CD4-positive, alpha-beta T cell treated with Interleukin-2 at 100 ng/mL for 4 hours (primary cell): ENCODE data around the gene ATP13A1.

Source experiments
- DNase-seq: peaks from one replicate; pipeline ENCODE4 v3.0.0-alpha.2; 2020; ENCODE audit warnings: low spot score

Gene ATP13A1

DNA sequence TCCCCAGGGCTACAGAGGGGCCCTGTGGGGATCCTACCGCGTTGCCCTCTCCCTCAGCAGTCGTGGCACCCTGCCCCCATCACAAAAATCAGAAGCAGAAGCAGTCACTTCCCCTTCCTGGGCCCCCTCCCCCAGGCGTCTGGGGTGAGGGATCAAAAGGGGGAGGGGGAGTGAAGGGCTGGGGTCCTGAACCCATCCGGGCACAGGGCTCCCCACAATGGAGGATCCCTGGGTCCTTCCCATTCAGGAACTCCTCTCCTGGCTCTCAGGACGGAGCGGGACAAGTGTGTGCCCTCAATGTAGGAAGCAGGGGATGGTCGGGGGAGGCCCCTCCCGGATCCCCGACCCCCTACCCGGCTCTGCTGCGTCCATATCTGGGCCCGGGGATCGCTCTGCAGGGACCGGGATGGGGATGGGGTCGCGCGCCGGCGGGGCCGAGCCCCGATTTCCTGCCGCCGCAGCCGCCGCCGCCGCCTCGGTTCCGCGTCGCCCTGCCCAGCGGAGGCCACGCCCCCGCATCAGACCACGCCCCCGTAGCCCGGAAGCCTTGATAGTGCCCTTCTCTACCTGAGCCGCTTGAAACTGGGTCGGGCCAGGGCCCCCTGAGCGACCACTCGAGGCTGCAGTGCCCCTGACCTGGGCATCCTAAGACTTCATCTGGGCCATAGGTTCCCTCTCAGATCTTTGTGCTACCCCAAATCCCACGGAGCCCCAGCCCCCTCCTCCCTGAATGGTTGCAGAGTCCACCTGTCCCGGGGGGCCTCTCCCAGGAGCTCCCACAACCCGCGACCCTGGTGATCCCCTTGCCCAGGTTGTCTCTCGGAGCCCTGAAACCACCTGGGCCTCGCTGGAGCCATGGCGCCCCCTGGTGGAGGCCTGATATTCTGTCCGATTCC lies 20.1 kb downstream of the ATP13A1 start, which contains the start of gene GMIP:
TSS of gene GMIP (minus strand) at position 500 of the 896 bp plus-strand sequence. CDS start at position 372, 128 bp downstream.
- DNase-seq: peak; percentile 89

DNA sequence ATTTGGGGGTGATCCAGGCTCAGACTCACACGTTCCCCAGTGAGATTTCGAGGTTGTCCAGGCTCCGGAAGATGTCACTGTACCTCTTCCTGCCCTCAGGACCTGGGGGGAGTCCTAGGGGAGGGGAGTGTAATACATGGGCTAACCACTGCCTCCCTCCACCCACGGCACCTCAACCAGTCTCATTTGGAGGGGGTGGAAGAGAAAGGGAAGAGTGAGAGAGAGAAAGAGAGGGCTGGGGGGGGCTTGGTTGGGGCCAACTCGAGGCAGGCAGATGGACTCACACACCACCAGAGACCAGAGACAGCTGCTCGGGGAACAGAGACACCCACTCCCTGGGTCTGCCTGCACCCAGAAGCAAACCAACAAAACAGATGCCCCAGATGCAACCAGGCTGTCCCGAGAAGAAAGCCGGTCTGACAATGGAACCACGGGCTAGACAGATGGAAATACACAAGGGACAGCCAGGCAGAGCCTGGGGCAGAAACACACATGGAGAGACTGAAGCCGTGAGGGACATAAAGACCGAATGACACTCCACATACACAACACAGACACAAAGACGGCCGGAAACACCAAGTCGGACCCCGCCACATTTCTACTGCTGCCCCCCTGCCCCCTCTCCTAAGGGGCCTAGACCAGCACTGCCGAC lies 20.8 kb downstream of the ATP13A1 start:
- peak; percentile 47 for DNase-seq

DNA sequence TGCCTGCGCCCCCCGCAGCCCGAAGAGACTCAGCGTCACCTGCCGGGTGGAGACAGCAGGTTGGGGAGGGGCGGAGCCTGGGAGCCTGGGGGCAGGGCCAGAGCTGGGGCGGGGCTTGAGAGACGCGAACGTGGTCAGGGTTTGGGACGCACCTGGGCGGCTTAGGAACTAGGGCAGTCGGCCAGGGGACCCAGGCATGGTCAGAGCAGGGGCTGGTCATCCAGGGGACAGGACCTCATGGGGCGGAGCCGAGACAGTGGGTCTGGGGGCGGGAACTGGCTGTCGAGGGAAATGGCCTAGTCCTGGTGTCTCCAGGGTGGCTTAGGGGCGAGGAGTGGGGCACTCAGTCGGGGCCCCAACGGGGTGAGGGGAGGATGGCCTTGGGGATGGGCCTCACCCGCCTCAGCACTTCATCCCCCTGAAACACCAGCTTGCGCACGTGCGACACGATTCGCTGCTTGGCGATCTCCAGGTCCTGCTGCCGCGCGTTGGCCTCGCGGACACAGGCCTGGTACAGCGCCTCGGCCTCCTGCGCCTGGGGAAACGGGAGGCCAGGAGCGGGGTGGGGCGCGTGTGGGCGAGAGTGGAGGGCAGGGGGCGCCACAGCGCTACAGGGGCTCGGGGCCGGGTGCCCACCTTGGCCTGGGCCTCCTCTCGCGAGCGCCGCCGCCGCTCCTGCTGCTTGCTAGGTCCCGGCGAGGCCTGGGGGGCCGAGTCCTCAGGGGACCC lies 25.8 kb downstream of the ATP13A1 start:
- DNase-seq: no peak

DNA sequence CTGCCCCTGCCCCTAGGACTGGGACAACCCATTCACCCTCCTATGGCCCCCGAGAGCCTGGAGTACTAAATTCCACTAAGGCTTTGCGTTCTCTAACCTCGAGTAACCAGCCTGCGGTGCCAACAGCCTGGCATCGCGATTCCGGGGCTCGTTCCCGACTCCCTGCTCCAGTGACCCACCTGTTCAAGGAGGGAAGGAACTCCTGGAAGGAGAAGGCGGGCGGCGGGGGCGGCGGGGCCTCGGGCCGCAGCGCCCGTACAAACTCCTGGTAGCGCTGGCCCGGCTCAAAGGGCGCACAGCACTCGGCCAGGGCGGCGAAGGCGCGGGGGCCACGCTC lies 26.3 kb downstream of the ATP13A1 start:
- no peak for DNase-seq

DNA sequence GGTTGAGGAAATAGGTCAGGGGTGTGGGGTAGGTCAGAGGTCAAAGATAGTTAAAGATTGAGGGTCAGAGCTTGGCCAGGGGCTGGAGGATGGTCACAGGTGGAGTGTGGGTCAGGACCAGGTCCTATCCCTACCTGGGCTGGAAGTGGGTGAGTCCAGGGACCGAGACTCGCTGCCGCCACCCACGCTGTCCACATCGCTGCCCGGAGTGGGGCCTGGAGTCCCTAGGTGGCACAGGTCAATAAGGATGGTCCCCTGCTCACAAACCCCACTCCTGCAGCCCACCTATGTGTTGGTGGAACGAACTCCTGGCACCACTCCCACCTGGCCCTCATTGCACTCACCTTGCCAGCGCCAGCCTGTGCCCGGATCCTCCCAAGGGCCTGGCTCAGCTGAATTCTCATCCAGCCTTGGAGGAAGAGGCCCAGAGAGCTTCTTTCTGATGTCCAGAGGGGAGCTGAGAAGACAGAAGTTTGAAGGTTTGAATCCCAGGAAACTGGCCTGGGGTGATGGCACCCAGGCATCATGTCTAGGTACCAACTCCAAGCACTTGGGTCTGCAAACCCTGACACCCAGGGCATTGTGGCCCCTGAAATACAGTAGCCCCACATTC lies 26.8 kb downstream of the ATP13A1 start:
- DNase-seq: no peak

DNA sequence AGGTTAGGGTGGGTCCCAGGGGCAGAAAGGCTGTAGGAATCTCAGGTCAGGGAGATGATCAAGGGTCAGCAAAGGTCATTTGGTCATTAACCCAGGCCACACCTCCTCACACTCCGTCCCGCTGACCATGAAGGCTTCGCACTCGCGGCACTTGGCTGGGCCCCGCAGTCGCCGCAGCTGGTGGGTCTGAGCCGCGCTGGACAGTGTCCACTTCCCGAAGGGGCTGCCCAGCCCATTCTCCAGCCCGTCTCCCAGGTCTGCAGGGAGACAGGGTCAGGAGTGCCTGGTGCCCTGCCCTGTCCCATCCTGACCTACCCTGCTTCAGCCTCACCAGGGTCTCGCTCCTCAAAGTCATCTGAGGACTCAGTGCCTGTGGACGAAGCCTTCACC lies 28.2 kb downstream of the ATP13A1 start:
- DNase-seq: no peak

DNA sequence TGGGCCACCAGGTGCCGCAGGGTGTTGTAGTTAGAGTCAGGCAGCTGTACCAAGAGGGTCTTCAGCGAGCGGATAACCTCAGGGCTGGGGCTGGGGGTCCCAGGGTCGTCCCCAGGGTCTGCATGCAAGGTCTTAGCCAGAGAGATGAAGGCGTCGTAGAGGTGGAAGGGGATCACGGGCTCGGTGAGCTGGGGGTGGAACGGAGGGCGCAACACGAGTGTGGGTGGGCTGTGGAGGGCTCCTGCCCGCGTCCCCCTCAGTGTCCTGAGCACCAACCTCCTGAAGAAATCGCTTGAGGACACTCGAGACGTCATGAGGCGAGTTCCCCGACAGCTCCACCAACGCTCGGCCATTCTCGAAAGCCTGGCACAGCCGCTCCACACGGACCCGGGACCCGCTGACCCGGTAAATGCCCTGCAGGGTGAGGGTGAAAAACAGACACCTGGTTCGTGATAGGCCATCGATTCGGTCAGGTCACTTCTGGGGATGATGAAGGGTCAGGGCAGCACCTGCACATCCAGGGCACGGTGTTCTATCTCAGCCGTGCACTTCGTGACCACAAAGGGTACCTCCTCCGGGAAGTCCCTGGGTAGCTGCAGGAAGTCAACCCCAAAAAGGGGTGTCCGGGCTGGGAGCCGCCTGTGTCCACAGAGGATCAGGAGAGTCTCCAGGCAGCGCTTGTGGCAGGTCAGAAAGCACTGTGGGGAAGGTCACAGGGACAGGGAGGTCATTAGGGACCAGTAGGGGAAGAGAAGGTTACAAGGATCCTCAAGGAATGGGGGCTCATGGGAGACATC lies 28.8 kb downstream of the ATP13A1 start:
- DNase-seq: no peak

DNA sequence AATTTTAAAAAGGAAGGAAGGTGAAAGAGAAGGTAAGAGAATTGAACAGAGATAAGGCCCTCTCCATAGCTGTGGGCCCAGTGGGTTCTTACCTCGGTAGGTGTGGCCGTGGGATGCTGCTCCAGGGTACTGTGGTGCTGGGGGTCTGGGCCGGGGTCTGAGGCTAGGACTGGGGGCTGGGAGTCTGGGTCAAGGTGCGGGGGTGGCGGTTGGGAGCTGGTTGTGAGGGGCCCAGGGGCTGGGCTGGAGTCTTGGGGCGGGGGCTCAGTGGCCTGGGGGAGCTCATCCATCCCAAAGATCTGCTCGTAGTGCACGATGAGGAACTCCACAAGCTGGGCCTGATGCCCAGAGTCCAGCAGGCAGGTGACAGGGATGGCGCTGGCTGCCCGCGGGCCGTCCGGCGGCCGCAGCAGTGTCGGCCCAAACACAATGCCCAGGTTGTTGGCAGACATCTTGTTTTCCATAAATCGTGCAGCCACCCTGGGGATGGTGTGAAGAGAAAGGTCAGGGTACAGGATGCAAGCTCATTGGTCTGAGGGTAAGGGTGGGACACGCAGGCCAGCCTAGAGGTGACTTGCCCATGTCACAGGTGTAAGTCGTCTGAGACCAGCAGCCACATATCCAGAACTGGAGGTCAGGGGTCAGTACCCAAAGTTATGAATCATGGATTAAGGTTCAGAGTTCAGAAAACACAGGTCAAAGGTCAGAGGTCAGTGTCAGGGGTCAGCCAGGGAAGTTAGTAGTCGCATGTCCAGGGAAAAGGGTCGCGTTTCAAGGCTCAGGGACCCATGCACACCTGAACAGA lies 29.6 kb downstream of the ATP13A1 start:
- no peak for DNase-seq

DNA sequence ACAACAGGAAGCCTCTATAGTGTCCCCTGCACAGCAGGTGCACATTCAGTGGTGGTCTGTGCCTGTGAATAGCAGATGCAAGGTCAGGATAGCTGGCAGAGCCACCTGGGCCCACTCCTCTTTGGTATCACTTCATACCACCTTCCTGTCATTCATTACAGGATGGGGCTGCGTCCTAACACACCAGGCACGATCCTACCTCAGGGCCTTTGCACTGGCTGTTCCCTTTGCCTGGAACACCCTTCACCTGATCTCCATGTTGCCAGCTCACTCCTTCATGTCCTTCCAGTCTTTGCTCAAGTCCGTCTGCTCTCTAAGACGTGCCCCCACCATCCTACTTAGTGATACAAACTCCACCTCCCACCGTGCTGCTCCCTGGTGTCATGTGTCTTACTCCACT lies 30.8 kb downstream of the ATP13A1 start:
- DNase-seq: no peak

DNA sequence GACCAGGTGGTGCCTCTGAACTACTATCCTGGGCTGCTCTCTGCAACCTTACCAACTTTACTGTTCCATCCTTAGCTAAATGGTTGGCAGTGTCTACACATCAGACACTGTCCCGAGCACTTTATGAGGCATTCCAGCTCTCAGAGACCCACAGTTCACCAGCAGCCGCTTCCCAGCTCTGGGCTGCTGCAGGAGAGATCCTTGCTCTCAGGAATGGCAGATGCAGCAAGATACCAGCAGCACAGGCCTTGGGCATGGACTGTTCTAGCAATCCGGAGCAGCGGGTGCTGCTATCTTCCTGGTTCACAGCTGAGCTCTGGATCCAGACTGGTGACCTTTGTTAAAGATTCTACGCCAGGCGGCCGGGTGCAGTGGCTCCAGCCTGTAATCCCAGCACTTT lies 32.1 kb downstream of the ATP13A1 start:
- DNase-seq: no peak

DNA sequence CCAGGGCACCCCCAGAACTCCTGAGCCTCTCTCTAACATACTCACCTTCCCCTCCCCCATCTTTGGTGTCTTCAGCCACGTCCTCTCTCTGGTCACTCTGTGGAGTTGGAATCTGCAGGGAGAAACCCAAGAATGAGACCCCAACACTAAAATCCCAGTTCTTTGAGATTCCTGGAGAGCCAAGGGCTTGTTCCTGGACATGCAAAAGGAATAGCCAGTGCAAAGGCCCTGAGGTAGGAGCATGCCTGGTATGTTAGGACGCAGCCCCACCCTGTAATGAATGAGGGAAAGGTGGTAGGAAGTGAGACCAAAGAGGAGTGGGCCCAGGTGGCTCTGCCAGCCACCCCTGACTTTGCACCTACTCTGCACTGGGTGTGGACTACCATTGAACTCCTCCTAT lies 33.0 kb downstream of the ATP13A1 start:
- no peak for DNase-seq

DNA sequence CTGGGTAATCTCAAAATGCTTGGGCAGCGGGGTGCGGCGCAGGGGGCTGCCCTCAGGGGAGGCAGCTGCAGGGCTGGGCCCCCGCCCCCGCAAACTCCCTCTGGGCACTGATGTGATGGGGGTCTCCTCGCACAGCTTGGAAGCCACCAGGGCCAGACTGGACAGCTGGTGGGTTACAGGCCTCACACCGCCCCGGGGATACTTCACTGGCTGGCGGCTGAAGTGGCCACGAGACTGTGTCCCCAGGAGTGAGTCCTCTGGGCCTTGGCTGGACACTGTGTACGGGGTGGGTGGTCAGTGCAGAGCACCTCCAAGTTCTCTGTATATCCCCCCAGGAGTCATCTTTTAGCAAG lies 33.4 kb downstream of the ATP13A1 start:
- DNase-seq: no peak

DNA sequence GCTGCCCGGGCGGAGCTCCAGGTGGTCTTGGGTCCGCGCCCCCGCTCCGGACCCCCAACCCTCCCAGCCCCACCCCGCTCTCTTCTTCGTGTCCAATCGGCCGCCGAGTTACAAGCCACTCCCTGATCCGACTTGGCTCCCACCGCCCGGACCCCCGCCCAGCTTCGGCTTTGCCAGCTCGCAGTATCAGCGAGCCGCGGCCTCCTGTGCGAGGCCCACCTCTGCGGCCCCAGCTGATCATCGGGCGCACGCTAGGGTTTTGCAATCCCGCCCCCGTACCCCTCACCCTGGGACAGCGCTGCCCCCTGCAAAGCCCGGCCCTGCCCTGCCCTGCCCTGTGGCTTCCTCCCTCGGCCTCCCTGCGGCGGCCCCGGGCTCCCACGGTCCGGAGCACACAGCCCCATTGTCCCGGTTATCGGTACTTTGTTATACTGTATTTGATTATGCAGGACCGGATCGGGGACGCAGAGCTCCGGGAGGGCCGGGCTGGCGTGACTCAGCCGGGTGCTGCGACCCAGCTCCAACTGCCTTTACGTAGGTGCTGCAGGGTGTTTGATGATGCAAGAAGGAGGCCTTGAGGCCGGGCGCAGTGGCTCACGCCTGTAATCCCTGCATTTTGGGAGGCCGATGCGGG lies 34.9 kb downstream of the ATP13A1 start:
- DNase-seq: peak; percentile 44

DNA sequence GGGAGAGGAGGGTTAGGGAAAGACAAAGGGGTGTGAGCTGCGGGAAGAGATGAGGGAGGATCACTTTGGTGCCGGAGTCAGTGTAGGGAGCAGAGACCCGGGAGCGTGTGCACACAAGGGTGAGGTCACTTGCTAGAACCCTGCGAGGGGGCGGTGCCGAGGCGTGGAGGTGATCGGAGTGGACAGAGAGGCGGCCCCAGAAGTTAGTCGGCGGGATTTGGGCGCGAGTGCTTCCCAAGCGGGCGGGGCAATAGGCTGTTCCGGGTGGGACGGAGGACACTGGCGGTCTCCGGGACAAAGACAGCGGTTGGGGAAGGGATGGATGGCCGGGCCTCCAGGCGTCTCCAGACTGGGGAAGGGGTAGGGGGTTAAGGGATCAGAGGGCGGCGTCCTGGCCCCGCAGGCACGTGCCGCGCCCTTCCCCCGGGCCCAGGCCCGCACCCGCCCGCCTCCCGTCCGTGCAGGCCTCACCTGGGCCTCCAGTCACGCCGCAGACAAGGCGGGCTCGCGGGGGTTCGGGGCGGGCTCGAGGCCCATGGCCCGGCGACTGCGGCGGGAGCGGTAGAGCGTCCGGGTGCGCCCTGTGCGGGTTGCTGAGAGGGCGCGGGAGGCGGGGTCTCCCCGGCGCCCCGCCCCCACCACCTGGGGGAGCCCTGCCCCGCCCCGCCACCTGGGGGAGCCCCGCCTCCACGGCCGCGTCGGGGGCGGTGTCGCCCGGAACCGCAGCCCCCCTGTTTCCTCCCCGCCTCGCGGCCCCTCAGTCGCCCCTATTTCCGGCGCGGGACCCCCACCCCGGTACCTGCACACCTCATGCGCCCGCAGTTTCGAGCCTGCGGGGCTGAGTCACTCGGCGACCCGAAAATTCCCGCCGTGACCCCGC lies 35.6 kb downstream of the ATP13A1 start, which contains the start of gene LPAR2:
TSS of gene LPAR2 (minus strand) at position 600 of the 880 bp plus-strand sequence. CDS start 945 bp downstream, outside the sequence.
- peak; percentile 74 for DNase-seq

DNA sequence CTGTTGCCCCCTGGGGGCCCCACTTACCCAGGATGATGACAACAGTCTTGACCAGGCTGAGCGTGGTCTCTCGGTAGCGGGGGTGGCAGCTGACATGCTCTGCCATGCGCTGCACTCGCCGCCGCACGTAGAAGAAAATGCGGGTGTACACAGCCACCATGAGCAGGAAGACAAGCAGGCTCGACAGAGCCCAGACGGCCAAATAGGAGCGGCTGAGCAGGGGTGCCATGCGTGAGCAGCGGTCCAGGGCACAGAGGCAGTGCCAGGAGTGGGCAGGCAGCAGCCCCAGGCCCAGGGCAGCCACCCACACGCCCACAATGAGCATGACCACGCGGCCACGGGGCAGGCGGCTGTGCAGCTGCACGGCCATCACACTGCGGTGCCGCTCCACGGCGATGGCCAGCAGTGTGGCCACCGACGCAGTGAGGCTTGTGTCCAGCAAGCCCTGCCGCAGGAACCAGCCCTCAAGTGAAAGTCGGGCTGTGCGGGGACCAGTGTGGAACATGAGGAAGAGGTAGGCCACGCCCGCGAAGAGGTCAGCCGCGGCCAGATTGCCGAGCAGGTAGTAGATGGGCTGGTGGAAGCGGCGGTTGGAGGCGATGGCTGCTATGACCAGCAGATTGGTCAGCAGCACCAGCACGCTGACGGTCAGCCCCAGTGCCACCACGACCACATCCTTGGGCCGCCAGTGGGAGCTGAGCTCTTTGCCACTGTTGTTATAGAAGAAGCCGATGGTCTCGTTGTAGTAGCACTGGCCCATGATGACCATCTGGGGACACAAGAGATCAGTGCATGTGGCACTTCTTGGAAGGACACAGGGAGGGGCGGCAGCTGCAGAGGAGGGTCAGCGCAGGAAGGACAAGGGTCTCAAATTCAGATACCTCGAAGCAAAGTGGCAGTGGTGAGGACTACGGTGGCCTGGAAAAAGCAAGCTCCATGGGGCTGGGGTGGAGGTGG lies 36.7 kb downstream of the ATP13A1 start:
- DNase-seq: no peak

DNA sequence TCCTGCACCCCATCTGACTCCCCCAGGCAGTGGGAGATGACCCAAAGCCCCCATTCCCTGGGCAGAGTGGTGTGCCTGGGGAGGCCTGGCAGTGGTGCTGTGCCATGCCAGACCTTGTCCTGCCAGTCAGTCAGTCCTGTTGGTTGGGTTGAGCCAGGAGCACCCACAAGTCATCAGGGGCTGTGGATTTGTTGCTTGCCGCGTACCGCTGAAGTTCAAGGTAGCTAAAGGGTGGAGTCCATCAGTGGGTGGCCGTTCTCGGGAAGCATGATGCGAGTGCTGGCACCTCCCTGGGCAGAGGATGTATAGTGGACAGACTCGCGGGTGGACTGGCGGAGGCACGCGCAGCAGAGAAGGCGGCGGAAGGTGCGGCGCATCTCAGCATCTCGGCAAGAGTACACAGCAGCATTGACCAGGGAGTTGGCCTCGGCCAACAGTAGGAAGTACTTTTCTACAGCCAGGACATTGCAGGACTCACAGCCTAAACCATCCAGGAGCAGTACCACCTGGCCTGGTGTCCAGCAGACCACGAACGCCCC lies 39.4 kb downstream of the ATP13A1 start:
- DNase-seq: no peak

DNA sequence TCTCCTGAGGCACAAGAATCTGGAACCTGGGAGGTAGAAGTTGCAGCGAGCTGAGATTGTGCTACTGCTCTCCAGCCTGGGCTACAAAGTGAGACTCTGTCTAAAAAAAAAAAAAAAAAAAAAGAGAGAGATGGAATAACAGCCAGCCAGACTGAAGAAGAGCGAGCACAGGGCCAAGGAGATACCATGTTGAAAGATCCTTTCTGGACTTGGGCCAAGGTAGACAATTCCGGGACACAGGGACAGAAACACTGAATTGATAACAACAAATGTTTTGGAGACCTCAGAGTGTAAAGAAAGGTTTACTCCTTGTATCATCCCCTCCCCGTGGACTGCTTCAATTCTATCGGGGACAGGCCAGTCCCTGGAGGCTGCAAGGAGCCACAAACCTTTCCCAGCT lies 40.1 kb downstream of the ATP13A1 start:
- no peak for DNase-seq

DNA sequence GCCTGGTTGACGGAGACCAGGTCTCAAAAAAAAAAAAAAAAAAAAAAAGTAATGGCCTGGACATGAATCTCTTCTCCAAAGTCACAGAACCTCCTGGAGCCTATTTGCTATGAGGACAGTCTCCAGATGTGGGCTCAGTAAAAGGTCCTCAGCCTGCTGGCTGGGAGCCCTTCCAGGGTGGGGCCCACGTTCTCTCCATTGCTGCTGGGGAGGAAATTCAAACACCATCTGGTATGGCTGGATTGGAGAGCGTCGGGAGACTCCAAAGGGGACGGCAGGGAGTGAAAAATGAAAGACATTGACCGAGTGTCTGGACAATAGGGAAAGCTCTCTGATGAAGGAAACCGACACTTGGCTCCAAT lies 43.6 kb downstream of the ATP13A1 start:
- DNase-seq: no peak
